HepG2 (cell line): ENCODE measurements around the gene NAP1L4. TPM values are rescaled to one million over a fixed set of nuclear protein-coding genes. Genes with fewer than 3 reads are reported as not detected.

Experiments
- AGO2 ChIP-seq: fragments of 200-400 bp; formaldehyde crosslinking; optimal IDR thresholded peaks from 2 replicates; pipeline ENCODE3; 2017; ENCODE audit warnings: mild to moderate bottlenecking, low read depth, low read length, moderate library complexity
- EED ChIP-seq: sonication (generic); formaldehyde crosslinking; IDR thresholded peaks from 2 replicates; pipeline ENCODE4 v1.5.0; 2020; ENCODE audit warnings: mild to moderate bottlenecking, missing genetic modification reagents
- HHEX ChIP-seq: IDR thresholded peaks from 2 replicates; pipeline ENCODE4 v1.6.1; 2016; ENCODE audit warnings: control low read depth
- MLLT10 ChIP-seq: sonication (generic); formaldehyde crosslinking; IDR thresholded peaks from 2 replicates; pipeline ENCODE4 v1.4.0; 2020; ENCODE audit warnings: missing genetic modification reagents
- MYC ChIP-seq: sonication (generic); formaldehyde crosslinking; IDR thresholded peaks from 2 replicates; pipeline ENCODE4 v1.9.0; 2021; ENCODE audit warnings: missing genetic modification reagents, borderline replicate concordance
- NPAS2 ChIP-seq: sonication (generic); formaldehyde crosslinking; IDR thresholded peaks from 2 replicates; pipeline ENCODE4 v1.8.0; 2022; ENCODE audit warnings: mild to moderate bottlenecking, missing genetic modification reagents, borderline replicate concordance
- NR2F1 ChIP-seq, 2 experiments: fragments of 450-650 bp in 1 of 2; formaldehyde crosslinking in 1 of 2; IDR thresholded peaks; 2 replicates each; pipeline versions ENCODE4 v1.5.0 to v1.6.1; 2016 to 2020; ENCODE audit warnings: mild to moderate bottlenecking in 1 of 2, missing compliant biosample characterization in 1 of 2, missing genetic modification reagents in 1 of 2, moderate library complexity in 1 of 2
- RAD51 ChIP-seq: fragments of 450-650 bp; IDR thresholded peaks from 2 replicates; pipeline ENCODE4 v1.6.1; 2016; ENCODE audit warnings: borderline replicate concordance
- RORA ChIP-seq: sonication (generic); formaldehyde crosslinking; IDR thresholded peaks from 2 replicates; pipeline ENCODE4 v1.5.0; 2020; ENCODE audit warnings: mild to moderate bottlenecking, missing genetic modification reagents, moderate library complexity
- RXRB ChIP-seq: IDR thresholded peaks from 2 replicates; pipeline ENCODE4 v1.6.1; 2016; ENCODE audit warnings: borderline replicate concordance, missing genetic modification reagents, missing compliant biosample characterization
- SALL1 ChIP-seq: sonication (generic); formaldehyde crosslinking; IDR thresholded peaks from 2 replicates; pipeline ENCODE4 v1.8.0; 2022; ENCODE audit warnings: mild to moderate bottlenecking, missing genetic modification reagents
- ZNF160 ChIP-seq: sonication (generic); formaldehyde crosslinking; IDR thresholded peaks from 2 replicates; pipeline ENCODE4 v1.8.0; 2022; ENCODE audit warnings: mild to moderate bottlenecking, inconsistent platforms, missing genetic modification reagents
- ZNF253 ChIP-seq: sonication (generic); formaldehyde crosslinking; IDR thresholded peaks from 2 replicates; pipeline ENCODE4 v1.8.0; 2022; ENCODE audit warnings: mild to moderate bottlenecking, missing genetic modification reagents, borderline replicate concordance
- ZNF296 ChIP-seq: sonication (generic); formaldehyde crosslinking; conservative IDR thresholded peaks from 2 replicates; pipeline ENCODE4 v1.5.0; 2020; ENCODE audit warnings: mild to moderate bottlenecking, missing genetic modification reagents
- ZNF775 ChIP-seq: sonication (generic); formaldehyde crosslinking; IDR thresholded peaks from 2 replicates; pipeline ENCODE4 v1.4.0; 2020; ENCODE audit warnings: missing genetic modification reagents, mild to moderate bottlenecking, moderate library complexity, borderline replicate concordance
- ZSCAN31 ChIP-seq: sonication (generic); formaldehyde crosslinking; IDR thresholded peaks from 2 replicates; pipeline ENCODE4 v1.5.0; 2020; ENCODE audit warnings: low read depth, mild to moderate bottlenecking, missing genetic modification reagents
- polyA plus RNA-seq, 8 experiments: library from polyadenylated mRNA; depleted of rRNA in 3 of 8; stranded (reverse) in 7 of 8; unstranded in 1 of 8; fragments of >200 nt; fragmentation: Illumina TruSeq in 4 of 8; extraction: Trizol in 4 of 8; gene quantifications; 2 replicates each; pipeline versions ENCODE4 v1.2.1 to v1.2.3, GENCODE V29; 2011 to 2016; ENCODE audit warnings: low read depth in 4 of 8, missing spikeins in 1 of 8, mixed read lengths in 1 of 8; ENCODE audit not compliant: insufficient read depth in 1 of 8
- total RNA-seq, 5 experiments: library from RNA; depleted of rRNA; stranded (reverse); fragments of >200 nt; fragmentation: Illumina TruSeq; extraction: Trizol; gene quantifications; 2 replicates each; pipeline ENCODE4 v1.2.3, GENCODE V29; 2016; ENCODE audit warnings: low read depth in 1 of 5
- TF ChIP-seq, protein P1 (sequence below): sonication (generic); formaldehyde crosslinking; IDR thresholded peaks from 2 replicates; pipeline ENCODE4 v1.8.1; 2023; ENCODE audit warnings: missing genetic modification reagents, inconsistent platforms, borderline replicate concordance
- TF ChIP-seq, protein P2 (sequence below): IDR thresholded peaks from 2 replicates; pipeline ENCODE4 v1.6.1; 2012; ENCODE audit warnings: inconsistent platforms
- TF ChIP-seq, protein P3 (sequence below): sonication (generic); formaldehyde crosslinking; IDR thresholded peaks from 2 replicates; pipeline ENCODE4 v1.5.0; 2020; ENCODE audit warnings: mild to moderate bottlenecking, missing genetic modification reagents
- TF ChIP-seq, protein P4 (sequence below): IDR thresholded peaks from 2 replicates; pipeline ENCODE4 v1.6.1; 2018; ENCODE audit warnings: missing genetic modification reagents
- TF ChIP-seq, protein P5 (sequence below): sonication (generic); formaldehyde crosslinking; IDR thresholded peaks from 2 replicates; pipeline ENCODE4 v1.8.0; 2022; ENCODE audit warnings: mild to moderate bottlenecking, missing genetic modification reagents; ENCODE audit not compliant: insufficient replicate concordance
- TF ChIP-seq, protein P6 (sequence below): sonication (generic); formaldehyde crosslinking; IDR thresholded peaks from 2 replicates; pipeline ENCODE4 v1.5.0; 2020; ENCODE audit warnings: mild to moderate bottlenecking, missing genetic modification reagents

NAP1L4 gene
- total and polyA plus RNA-seq, 2 of the 13 experiments (the other 11 are each of a cell fraction or from before 2014, with no cell fraction given): 64.0 to 186 TPM

DNA sequence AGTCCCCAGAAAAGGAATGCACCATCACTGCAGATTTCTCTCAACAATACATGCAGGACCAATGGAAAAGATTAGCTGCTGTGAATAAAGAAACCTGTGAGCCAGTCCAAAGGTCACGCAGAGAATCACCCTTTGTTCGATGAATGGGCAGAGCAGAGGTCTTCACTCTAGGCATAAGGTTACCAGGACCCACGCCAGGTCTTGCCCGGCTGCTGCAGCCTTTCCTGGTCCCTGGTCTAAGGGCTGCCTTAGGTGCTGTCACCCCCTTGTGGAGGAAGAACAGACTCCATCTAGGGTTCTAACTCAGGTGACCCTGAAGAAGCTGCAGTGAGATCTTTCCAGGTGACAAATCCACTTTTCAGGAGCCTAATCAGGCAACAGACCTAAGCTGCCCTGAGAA is 29.0 kb upstream of the NAP1L4 start (continued):
- no peak for TF ChIP-seq MLLT10 (CRISPR knock-in tag)
- TF ChIP-seq NPAS2 (CRISPR knock-in tag): no peak
- TF ChIP-seq RAD51: no peak
- no peak for TF ChIP-seq ZNF253 (CRISPR knock-in tag)
- TF ChIP-seq ZNF775 (CRISPR knock-in tag): no peak
- no peak for TF ChIP-seq AGO2
- no peak for TF ChIP-seq EED (CRISPR knock-in tag)
- TF ChIP-seq, protein P1, sequence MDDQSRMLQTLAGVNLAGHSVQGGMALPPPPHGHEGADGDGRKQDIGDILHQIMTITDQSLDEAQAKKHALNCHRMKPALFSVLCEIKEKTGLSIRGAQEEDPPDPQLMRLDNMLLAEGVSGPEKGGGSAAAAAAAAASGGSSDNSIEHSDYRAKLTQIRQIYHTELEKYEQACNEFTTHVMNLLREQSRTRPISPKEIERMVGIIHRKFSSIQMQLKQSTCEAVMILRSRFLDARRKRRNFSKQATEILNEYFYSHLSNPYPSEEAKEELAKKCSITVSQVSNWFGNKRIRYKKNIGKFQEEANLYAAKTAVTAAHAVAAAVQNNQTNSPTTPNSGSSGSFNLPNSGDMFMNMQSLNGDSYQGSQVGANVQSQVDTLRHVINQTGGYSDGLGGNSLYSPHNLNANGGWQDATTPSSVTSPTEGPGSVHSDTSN (CRISPR knock-in tag): no peak
- TF ChIP-seq ZNF296 (CRISPR knock-in tag): no peak
- peak; percentile 58 for TF ChIP-seq SALL1 (CRISPR knock-in tag)
- no peak for TF ChIP-seq HHEX (CRISPR knock-in tag)
- TF ChIP-seq RXRB (CRISPR knock-in tag): 0 out of 2 replicates have a peak, but pooled peaks have one; percentile 28
- no peak for TF ChIP-seq MYC (CRISPR knock-in tag)
- TF ChIP-seq, protein P2, sequence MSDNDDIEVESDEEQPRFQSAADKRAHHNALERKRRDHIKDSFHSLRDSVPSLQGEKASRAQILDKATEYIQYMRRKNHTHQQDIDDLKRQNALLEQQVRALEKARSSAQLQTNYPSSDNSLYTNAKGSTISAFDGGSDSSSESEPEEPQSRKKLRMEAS: no peak
- 0 out of 2 replicates have a peak, but pooled peaks have one; percentile 50 for TF ChIP-seq ZSCAN31 (CRISPR knock-in tag)
- TF ChIP-seq ZNF160 (CRISPR knock-in tag): no peak
- no peak for TF ChIP-seq NR2F1 (CRISPR knock-in tag; IDR thresholded peaks at IDR 0.05)
- TF ChIP-seq, protein P3, sequence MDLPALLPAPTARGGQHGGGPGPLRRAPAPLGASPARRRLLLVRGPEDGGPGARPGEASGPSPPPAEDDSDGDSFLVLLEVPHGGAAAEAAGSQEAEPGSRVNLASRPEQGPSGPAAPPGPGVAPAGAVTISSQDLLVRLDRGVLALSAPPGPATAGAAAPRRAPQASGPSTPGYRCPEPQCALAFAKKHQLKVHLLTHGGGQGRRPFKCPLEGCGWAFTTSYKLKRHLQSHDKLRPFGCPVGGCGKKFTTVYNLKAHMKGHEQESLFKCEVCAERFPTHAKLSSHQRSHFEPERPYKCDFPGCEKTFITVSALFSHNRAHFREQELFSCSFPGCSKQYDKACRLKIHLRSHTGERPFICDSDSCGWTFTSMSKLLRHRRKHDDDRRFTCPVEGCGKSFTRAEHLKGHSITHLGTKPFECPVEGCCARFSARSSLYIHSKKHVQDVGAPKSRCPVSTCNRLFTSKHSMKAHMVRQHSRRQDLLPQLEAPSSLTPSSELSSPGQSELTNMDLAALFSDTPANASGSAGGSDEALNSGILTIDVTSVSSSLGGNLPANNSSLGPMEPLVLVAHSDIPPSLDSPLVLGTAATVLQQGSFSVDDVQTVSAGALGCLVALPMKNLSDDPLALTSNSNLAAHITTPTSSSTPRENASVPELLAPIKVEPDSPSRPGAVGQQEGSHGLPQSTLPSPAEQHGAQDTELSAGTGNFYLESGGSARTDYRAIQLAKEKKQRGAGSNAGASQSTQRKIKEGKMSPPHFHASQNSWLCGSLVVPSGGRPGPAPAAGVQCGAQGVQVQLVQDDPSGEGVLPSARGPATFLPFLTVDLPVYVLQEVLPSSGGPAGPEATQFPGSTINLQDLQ: no peak
- TF ChIP-seq, protein P4, sequence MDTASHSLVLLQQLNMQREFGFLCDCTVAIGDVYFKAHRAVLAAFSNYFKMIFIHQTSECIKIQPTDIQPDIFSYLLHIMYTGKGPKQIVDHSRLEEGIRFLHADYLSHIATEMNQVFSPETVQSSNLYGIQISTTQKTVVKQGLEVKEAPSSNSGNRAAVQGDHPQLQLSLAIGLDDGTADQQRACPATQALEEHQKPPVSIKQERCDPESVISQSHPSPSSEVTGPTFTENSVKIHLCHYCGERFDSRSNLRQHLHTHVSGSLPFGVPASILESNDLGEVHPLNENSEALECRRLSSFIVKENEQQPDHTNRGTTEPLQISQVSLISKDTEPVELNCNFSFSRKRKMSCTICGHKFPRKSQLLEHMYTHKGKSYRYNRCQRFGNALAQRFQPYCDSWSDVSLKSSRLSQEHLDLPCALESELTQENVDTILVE (CRISPR knock-in tag): no peak
- TF ChIP-seq RORA: no peak
- TF ChIP-seq, protein P5, sequence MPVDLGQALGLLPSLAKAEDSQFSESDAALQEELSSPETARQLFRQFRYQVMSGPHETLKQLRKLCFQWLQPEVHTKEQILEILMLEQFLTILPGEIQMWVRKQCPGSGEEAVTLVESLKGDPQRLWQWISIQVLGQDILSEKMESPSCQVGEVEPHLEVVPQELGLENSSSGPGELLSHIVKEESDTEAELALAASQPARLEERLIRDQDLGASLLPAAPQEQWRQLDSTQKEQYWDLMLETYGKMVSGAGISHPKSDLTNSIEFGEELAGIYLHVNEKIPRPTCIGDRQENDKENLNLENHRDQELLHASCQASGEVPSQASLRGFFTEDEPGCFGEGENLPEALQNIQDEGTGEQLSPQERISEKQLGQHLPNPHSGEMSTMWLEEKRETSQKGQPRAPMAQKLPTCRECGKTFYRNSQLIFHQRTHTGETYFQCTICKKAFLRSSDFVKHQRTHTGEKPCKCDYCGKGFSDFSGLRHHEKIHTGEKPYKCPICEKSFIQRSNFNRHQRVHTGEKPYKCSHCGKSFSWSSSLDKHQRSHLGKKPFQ (CRISPR knock-in tag): no peak
- TF ChIP-seq, protein P6, sequence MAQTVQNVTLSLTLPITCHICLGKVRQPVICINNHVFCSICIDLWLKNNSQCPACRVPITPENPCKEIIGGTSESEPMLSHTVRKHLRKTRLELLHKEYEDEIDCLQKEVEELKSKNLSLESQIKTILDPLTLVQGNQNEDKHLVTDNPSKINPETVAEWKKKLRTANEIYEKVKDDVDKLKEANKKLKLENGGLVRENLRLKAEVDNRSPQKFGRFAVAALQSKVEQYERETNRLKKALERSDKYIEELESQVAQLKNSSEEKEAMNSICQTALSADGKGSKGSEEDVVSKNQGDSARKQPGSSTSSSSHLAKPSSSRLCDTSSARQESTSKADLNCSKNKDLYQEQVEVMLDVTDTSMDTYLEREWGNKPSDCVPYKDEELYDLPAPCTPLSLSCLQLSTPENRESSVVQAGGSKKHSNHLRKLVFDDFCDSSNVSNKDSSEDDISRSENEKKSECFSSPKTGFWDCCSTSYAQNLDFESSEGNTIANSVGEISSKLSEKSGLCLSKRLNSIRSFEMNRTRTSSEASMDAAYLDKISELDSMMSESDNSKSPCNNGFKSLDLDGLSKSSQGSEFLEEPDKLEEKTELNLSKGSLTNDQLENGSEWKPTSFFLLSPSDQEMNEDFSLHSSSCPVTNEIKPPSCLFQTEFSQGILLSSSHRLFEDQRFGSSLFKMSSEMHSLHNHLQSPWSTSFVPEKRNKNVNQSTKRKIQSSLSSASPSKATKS: no peak
